ENCODE results near the gene CHID1.

The CHID1 gene

DNA sequence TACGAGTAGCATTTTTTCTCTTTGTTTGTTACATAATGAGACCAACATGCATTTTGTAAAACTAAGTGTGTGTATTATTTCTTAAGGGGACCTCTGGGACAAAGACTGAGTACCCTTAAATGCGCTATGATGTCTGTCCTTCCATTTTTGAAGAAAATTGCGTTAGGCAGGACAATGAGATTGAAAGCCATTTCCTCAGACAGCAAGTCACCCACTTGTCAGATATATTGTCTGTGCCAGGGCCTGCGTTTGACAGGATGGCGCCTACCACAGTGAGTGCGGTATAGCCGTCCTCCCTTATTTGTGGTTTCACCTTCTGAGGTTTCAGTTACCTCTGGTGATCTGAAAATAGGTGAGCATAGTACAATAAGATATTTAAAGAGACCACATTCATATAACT lies 17.3 kb upstream of the CHID1 start:
- H4K12ac ChIP-seq (ENCODE audit: low read depth, low read length), result no peak overlapping the region
- H4K8ac ChIP-seq (ENCODE audit: low read depth, low read length), result no peak overlapping the region
- no peak overlapping the region for H3K14ac ChIP-seq (ENCODE audit: low read length)
- H3K79me1 ChIP-seq (ENCODE audit: low read length), result peaks cover 9% of the 10 kb centered on the region
- no peak overlapping the region for H3K23ac ChIP-seq (ENCODE audit: low read length)
- no peak for DNase-seq
- peaks cover 10 to 14% of the 10 kb centered on the region in 2 experiments for H3K36me3 ChIP-seq (ENCODE audit: control insufficient read depth in 1 of 2, insufficient read depth in 2 of 2, low read length in 2 of 2)
- no peaks in the 10 kb centered on the region for H3K9me3 ChIP-seq (ENCODE audit: insufficient read depth, low read depth, low read length)
- no peak overlapping the region for H3K9ac ChIP-seq (ENCODE audit: low read length)
- no peak overlapping the region for H2AK5ac ChIP-seq (ENCODE audit: low read length)
- peaks cover 3 to 15% of the 10 kb centered on the region in 2 experiments for H3K4me1 ChIP-seq (ENCODE audit: control insufficient read depth in 1 of 2, insufficient read depth in 2 of 2, low read length in 2 of 2)
- peak overlapping the region; percentile 61 for H3K4ac ChIP-seq (ENCODE audit: low read depth, low read length)
- no peak overlapping the region for H2BK5ac ChIP-seq (ENCODE audit: low read depth, low read length, poor library complexity)
- H3K18ac ChIP-seq (ENCODE audit: low read length), result no peak overlapping the region
- WGBS (ENCODE audit: extremely low coverage, insufficient coverage, insufficient read length), result no CpG with 5 or more reads among the region's 7 CpGs
- H3K4me3 ChIP-seq (ENCODE audit: low read depth, low read length), result no peak overlapping the region
- H2BK120ac ChIP-seq (ENCODE audit: insufficient read depth, low read length, poor library complexity), result no peak overlapping the region
- no peak overlapping the region for H3K27ac ChIP-seq (ENCODE audit: low read depth, low read length)
- no peaks in the 10 kb centered on the region for H3K27me3 ChIP-seq (ENCODE audit: insufficient read depth, low read length)
- H3K79me2 ChIP-seq (ENCODE audit: control insufficient read depth, insufficient read depth, low read length, poor library complexity), result peaks cover 18% of the 10 kb centered on the region
- no peak overlapping the region for H4K91ac ChIP-seq (ENCODE audit: low read depth, low read length)
- no peak overlapping the region for H3K4me2 ChIP-seq (ENCODE audit: low read length)
- H2BK12ac ChIP-seq (ENCODE audit: low read length), result no peak overlapping the region
- H2AFZ ChIP-seq (ENCODE audit: insufficient read depth, low read length, poor library complexity), result no peak overlapping the region

- H3K27ac ChIP-seq (ENCODE audit: low read depth, low read length), result peak overlapping the region; percentile 43
- H3K36me3 ChIP-seq (ENCODE audit: control insufficient read depth in 1 of 2, insufficient read depth in 2 of 2, low read length in 2 of 2), result peaks cover 10 to 14% of the 10 kb centered on the region in 2 experiments
- H3K23ac ChIP-seq (ENCODE audit: low read length), result no peak overlapping the region
- H4K8ac ChIP-seq (ENCODE audit: low read depth, low read length), result no peak overlapping the region
- H2AK5ac ChIP-seq (ENCODE audit: low read length), result no peak overlapping the region
- H3K4ac ChIP-seq (ENCODE audit: low read depth, low read length), result peak overlapping the region; percentile 43
- H3K27me3 ChIP-seq (ENCODE audit: insufficient read depth, low read length), result no peaks in the 10 kb centered on the region
- H3K18ac ChIP-seq (ENCODE audit: low read length), result peak overlapping the region; percentile 10
- peak; percentile 19 to 58 for DNase-seq
- H3K14ac ChIP-seq (ENCODE audit: low read length), result peak overlapping the region; percentile 40
- peaks cover 3 to 15% of the 10 kb centered on the region in 2 experiments for H3K4me1 ChIP-seq (ENCODE audit: control insufficient read depth in 1 of 2, insufficient read depth in 2 of 2, low read length in 2 of 2)
- H3K79me2 ChIP-seq (ENCODE audit: control insufficient read depth, insufficient read depth, low read length, poor library complexity), result peaks cover 18% of the 10 kb centered on the region
- H3K9ac ChIP-seq (ENCODE audit: low read length), result peak overlapping the region; percentile 91
- peak overlapping the region; percentile 52 for H4K91ac ChIP-seq (ENCODE audit: low read depth, low read length)
- peak overlapping the region; percentile 99 for H3K4me3 ChIP-seq (ENCODE audit: low read depth, low read length)
- no CpG with 5 or more reads among the region's 26 CpGs for WGBS (ENCODE audit: extremely low coverage, insufficient coverage, insufficient read length)
- H4K12ac ChIP-seq (ENCODE audit: low read depth, low read length), result peak overlapping the region; percentile 45
- peak overlapping the region; percentile 93 for H3K4me2 ChIP-seq (ENCODE audit: low read length)
- H2BK5ac ChIP-seq (ENCODE audit: low read depth, low read length, poor library complexity), result peak overlapping the region; percentile 22
- peaks cover 9% of the 10 kb centered on the region for H3K79me1 ChIP-seq (ENCODE audit: low read length)
- no peaks in the 10 kb centered on the region for H3K9me3 ChIP-seq (ENCODE audit: insufficient read depth, low read depth, low read length)
- H2BK12ac ChIP-seq (ENCODE audit: low read length), result no peak overlapping the region
- H2AFZ ChIP-seq (ENCODE audit: insufficient read depth, low read length, poor library complexity), result no peak overlapping the region
- H2BK120ac ChIP-seq (ENCODE audit: insufficient read depth, low read length, poor library complexity), result peak overlapping the region; percentile 40
These were observed 15.8 kb upstream of the CHID1 start for GRCh38 chr11:926341-926916.

- Histone ChIP-seq H3K14ac (ENCODE audit: low read length) (peak within 1 kb of the TSS; percentile 97), H3K4ac (ENCODE audit: low read depth, low read length) (peak within 1 kb of the TSS; percentile 87), H3K9me3 (ENCODE audit: insufficient read depth, low read depth, low read length) (no peaks in the 10 kb centered on the region), H3K27me3 (ENCODE audit: insufficient read depth, low read length) (no peaks in the 10 kb centered on the region), H3K36me3 (ENCODE audit: control insufficient read depth in 1 of 2, insufficient read depth in 2 of 2, low read length in 2 of 2) (peaks cover 10 to 14% of the 10 kb centered on the region in 2 experiments), H2AK5ac (ENCODE audit: low read length) (peak within 1 kb of the TSS; percentile 49), H3K27ac (ENCODE audit: low read depth, low read length) (peak within 1 kb of the TSS; percentile 88), H3K4me1 (ENCODE audit: control insufficient read depth in 1 of 2, insufficient read depth in 2 of 2, low read length in 2 of 2) (peaks cover 3 to 15% of the 10 kb centered on the region in 2 experiments), H2BK5ac (ENCODE audit: low read depth, low read length, poor library complexity) (peak within 1 kb of the TSS; percentile 84), H2BK120ac (ENCODE audit: insufficient read depth, low read length, poor library complexity) (peak within 1 kb of the TSS; percentile 89), H3K79me2 (ENCODE audit: control insufficient read depth, insufficient read depth, low read length, poor library complexity) (peaks cover 18% of the 10 kb centered on the region), H4K91ac (ENCODE audit: low read depth, low read length) (peak within 1 kb of the TSS; percentile 85), H2AFZ (ENCODE audit: insufficient read depth, low read length, poor library complexity) (peak within 1 kb of the TSS; percentile 97), H3K9ac (ENCODE audit: low read length) (peak within 1 kb of the TSS; percentile 91), H3K18ac (ENCODE audit: low read length) (peak within 1 kb of the TSS; percentile 96), H3K4me3 (ENCODE audit: low read depth, low read length) (peak within 1 kb of the TSS; percentile 99), H4K8ac (ENCODE audit: low read depth, low read length) (peak within 1 kb of the TSS; percentile 93), H3K79me1 (ENCODE audit: low read length) (peaks cover 9% of the 10 kb centered on the region), H4K12ac (ENCODE audit: low read depth, low read length) (peak within 1 kb of the TSS; percentile 96), H3K23ac (ENCODE audit: low read length) (no peak within 1 kb of the TSS), H3K4me2 (ENCODE audit: low read length) (peak within 1 kb of the TSS; percentile 93), H2BK12ac (ENCODE audit: low read length) (no peak within 1 kb of the TSS)
- peak; percentile 88 to 98 for DNase-seq
- WGBS (ENCODE audit: extremely low coverage, insufficient coverage, insufficient read length), result no CpG with 5 or more reads among the region's 124 CpGs
These were observed 15.1 kb upstream of the CHID1 start, which contains the start of gene AP2A2 for GRCh38 chr11:925496-926301. Gene AP2A2 (plus strand): TSS chr11:925870. CDS start chr11:926022, 152 bp downstream.

- H4K12ac ChIP-seq (ENCODE audit: low read depth, low read length), result peak overlapping the region; percentile 84
- peak overlapping the region; percentile 53 for H3K14ac ChIP-seq (ENCODE audit: low read length)
- H4K91ac ChIP-seq (ENCODE audit: low read depth, low read length), result peak overlapping the region; percentile 85
- DNase-seq, result no peak
- no CpG with 5 or more reads among the region's 28 CpGs for WGBS (ENCODE audit: extremely low coverage, insufficient coverage, insufficient read length)
- no peak overlapping the region for H3K9ac ChIP-seq (ENCODE audit: low read length)
- peak overlapping the region; percentile 70 for H3K18ac ChIP-seq (ENCODE audit: low read length)
- H3K4me2 ChIP-seq (ENCODE audit: low read length), result peak overlapping the region; percentile 38
- H3K4ac ChIP-seq (ENCODE audit: low read depth, low read length), result no peak overlapping the region
- H3K27me3 ChIP-seq (ENCODE audit: insufficient read depth, low read length), result no peaks in the 10 kb centered on the region
- peaks cover 17% of the 10 kb centered on the region for H3K79me2 ChIP-seq (ENCODE audit: control insufficient read depth, insufficient read depth, low read length, poor library complexity)
- H3K36me3 ChIP-seq (ENCODE audit: control insufficient read depth in 1 of 2, insufficient read depth in 2 of 2, low read length in 2 of 2), result peaks cover 10 to 14% of the 10 kb centered on the region in 2 experiments
- H3K4me1 ChIP-seq (ENCODE audit: control insufficient read depth in 1 of 2, insufficient read depth in 2 of 2, low read length in 2 of 2), result peaks cover 3 to 15% of the 10 kb centered on the region in 2 experiments
- peak overlapping the region; percentile 25 for H2BK120ac ChIP-seq (ENCODE audit: insufficient read depth, low read length, poor library complexity)
- H3K79me1 ChIP-seq (ENCODE audit: low read length), result peaks cover 9% of the 10 kb centered on the region
- H3K4me3 ChIP-seq (ENCODE audit: low read depth, low read length), result peak overlapping the region; percentile 32
- no peak overlapping the region for H3K23ac ChIP-seq (ENCODE audit: low read length)
- H3K27ac ChIP-seq (ENCODE audit: low read depth, low read length), result no peak overlapping the region
- peak overlapping the region; percentile 88 for H4K8ac ChIP-seq (ENCODE audit: low read depth, low read length)
- no peaks in the 10 kb centered on the region for H3K9me3 ChIP-seq (ENCODE audit: insufficient read depth, low read depth, low read length)
- H2AFZ ChIP-seq (ENCODE audit: insufficient read depth, low read length, poor library complexity), result peak overlapping the region; percentile 60
- no peak overlapping the region for H2BK5ac ChIP-seq (ENCODE audit: low read depth, low read length, poor library complexity)
- H2AK5ac ChIP-seq (ENCODE audit: low read length), result peak overlapping the region; percentile 49
- H2BK12ac ChIP-seq (ENCODE audit: low read length), result no peak overlapping the region
These were observed 14.5 kb upstream of the CHID1 start for GRCh38 chr11:925158-925495.
